Activated naive CD4-positive, alpha-beta T cell treated with Interleukin-2 at 50 U/mL for 16 hours (primary cell): ENCODE results near the gene SKP2.
"Not testable (repeated sequence)": the region's sequence is repeated elsewhere in the genome, so short reads cannot be mapped to it uniquely, and the experiment has no call there.

Experiments used
- DNase-seq: peaks from one replicate; pipeline ENCODE4 v3.0.0-alpha.2; 2020

Gene SKP2

GRCh38 chr5:36158144-36158543 lies 6.2 kb downstream of the SKP2 start:
- DNase-seq: no peak

GRCh38 chr5:36160617-36161016 lies 8.7 kb downstream of the SKP2 start:
- no peak for DNase-seq

- no peak for DNase-seq
These were observed 9.4 kb downstream of the SKP2 start for GRCh38 chr5:36161361-36161760.

- no peak for DNase-seq
These were observed 11.0 kb downstream of the SKP2 start for GRCh38 chr5:36162810-36163486.

- no peak for DNase-seq
These were observed 12.6 kb downstream of the SKP2 start for GRCh38 chr5:36164461-36164860.

GRCh38 chr5:36168737-36169136 lies 16.8 kb downstream of the SKP2 start:
- DNase-seq: no peak

GRCh38 chr5:36170832-36171424 lies 19.0 kb downstream of the SKP2 start:
- no peak for DNase-seq

- no peak for DNase-seq
These were observed 20.7 kb downstream of the SKP2 start for GRCh38 chr5:36172599-36172998.

- no peak for DNase-seq
These were observed 21.5 kb downstream of the SKP2 start for GRCh38 chr5:36173426-36173825.

- DNase-seq: no peak
These were observed 22.2 kb downstream of the SKP2 start for GRCh38 chr5:36174119-36174518.

- no peak for DNase-seq
These were observed 23.1 kb downstream of the SKP2 start for GRCh38 chr5:36175043-36175442.

GRCh38 chr5:36177154-36177553 lies 25.2 kb downstream of the SKP2 start:
- no peak for DNase-seq

GRCh38 chr5:36177715-36178523 lies 26.0 kb downstream of the SKP2 start:
- DNase-seq: no peak

- DNase-seq: no peak
These were observed 26.6 kb downstream of the SKP2 start for GRCh38 chr5:36178524-36178890.

GRCh38 chr5:36179950-36180349 lies 28.0 kb downstream of the SKP2 start:
- DNase-seq: no peak

- DNase-seq: no peak
These were observed 28.8 kb downstream of the SKP2 start for GRCh38 chr5:36180556-36181350.

- DNase-seq: no peak
These were observed 29.9 kb downstream of the SKP2 start for GRCh38 chr5:36181774-36182173.

GRCh38 chr5:36184408-36184807 lies 32.5 kb downstream of the SKP2 start:
- not testable (repeated sequence) for DNase-seq

GRCh38 chr5:36193746-36194145 lies 41.8 kb downstream of the SKP2 start:
- no peak for DNase-seq

GRCh38 chr5:36198281-36198680 lies 46.4 kb downstream of the SKP2 start:
- no peak for DNase-seq

GRCh38 chr5:36198783-36199182 lies 46.9 kb downstream of the SKP2 start:
- DNase-seq: not testable (repeated sequence)

GRCh38 chr5:36199620-36200019 lies 47.7 kb downstream of the SKP2 start:
- no peak for DNase-seq

GRCh38 chr5:36200513-36200912 lies 48.6 kb downstream of the SKP2 start:
- DNase-seq: no peak
